RWPE2 (cell line): Measurements from ENCODE around the gene CNTLN.
A peak's percentile ranks its signal among the peaks of the same experiment; 100 is the strongest.

ENCODE experiments used
- ATAC-seq: fragments of 200-7000 bp; cut with Tn5 transposase; 3 replicates; pipeline ENCODE4 v1.9.1; 2021; ENCODE audit warnings: low read depth
- DNase-seq: peaks from one replicate; pipeline ENCODE4 v3.0.0-alpha.2; 2020; ENCODE audit warnings: low spot score
- H3K27ac ChIP-seq: fragments of 450-650 bp; 2 replicates; pipeline ENCODE4 v1.5.1; 2017; ENCODE audit warnings: mild to moderate bottlenecking; ENCODE audit not compliant: poor library complexity, severe bottlenecking
- H3K27me3 ChIP-seq: fragments of 250-450 bp; sonication (Bioruptor Pico); 2 replicates; pipeline ENCODE4 v1.5.1; 2021; ENCODE audit warnings: mild to moderate bottlenecking, moderate library complexity; ENCODE audit not compliant: insufficient read depth, poor library complexity, severe bottlenecking
- H3K36me3 ChIP-seq: fragments of 250-450 bp; sonication (Bioruptor Pico); 2 replicates; pipeline ENCODE4 v1.5.1; 2020; ENCODE audit warnings: low read depth, mild to moderate bottlenecking, moderate library complexity
- H3K4me1 ChIP-seq: fragments of 250-450 bp; sonication (Bioruptor Pico); 2 replicates; pipeline ENCODE4 v1.5.1; 2021; ENCODE audit warnings: mild to moderate bottlenecking, moderate library complexity; ENCODE audit not compliant: insufficient read depth, poor library complexity, severe bottlenecking
- H3K4me3 ChIP-seq: fragments of 250-450 bp; sonication (Bioruptor Pico); 2 replicates; pipeline ENCODE4 v1.5.1; 2021; ENCODE audit warnings: mild to moderate bottlenecking, moderate library complexity; ENCODE audit not compliant: severe bottlenecking
- H3K9me3 ChIP-seq: fragments of 250-450 bp; sonication (Bioruptor Pico); 2 replicates; pipeline ENCODE4 v1.5.1; 2021; ENCODE audit warnings: mild to moderate bottlenecking, moderate library complexity; ENCODE audit not compliant: severe bottlenecking
- CTCF ChIP-seq: fragments of 450-650 bp; IDR thresholded peaks from one replicate; pipeline ENCODE4 v1.5.1; 2017; ENCODE audit warnings: mild to moderate bottlenecking, moderate library complexity; ENCODE audit not compliant: poor library complexity, severe bottlenecking

CNTLN gene

DNA sequence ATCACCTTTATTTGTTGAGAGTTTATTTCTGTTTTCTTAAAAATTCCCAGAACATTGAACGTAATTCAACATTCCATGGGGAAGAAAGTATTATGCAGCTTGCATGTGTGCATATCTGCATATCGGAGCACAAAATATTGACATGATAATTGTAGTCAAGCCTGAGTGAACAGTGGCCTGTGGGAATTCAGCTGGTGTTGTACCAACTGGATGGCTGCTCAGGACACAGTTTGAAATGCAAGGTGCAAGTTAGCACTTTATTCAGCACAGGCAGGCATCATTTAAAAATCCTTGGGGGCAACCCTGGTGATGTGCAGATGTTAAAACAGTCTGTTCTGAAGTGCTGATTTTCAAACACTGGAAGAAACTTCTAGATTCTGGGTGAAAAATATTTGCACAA lies 82.4 kb downstream of the CNTLN start:
- Histone ChIP-seq H3K27ac (no peak overlapping the region), H3K9me3 (peaks cover 3% of the 10 kb centered on the region), H3K36me3 (no peaks in the 10 kb centered on the region), H3K4me3 (no peak overlapping the region), H3K27me3 (no peaks in the 10 kb centered on the region), H3K4me1 (no peaks in the 10 kb centered on the region)
- DNase-seq = no peak
- no peak for ATAC-seq
- TF ChIP-seq CTCF = no peak

DNA sequence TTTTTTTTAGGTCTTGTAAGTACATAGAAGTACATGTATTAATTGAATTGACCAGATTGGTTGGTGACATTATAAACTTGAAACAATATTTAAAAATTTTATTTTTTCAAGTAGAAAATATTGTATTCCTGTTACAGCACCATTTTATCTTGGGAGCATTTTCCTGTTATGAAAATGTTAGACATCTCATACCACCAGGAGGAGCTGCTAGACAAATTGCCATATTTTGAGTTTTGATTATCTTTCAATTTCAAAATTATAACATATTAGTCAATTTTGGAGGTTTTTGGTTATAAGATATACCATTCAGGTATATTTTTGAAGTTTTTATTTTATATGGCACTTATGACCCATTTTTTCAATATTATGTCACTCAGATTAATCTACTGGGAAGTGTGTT lies 84.4 kb downstream of the CNTLN start:
- Histone ChIP-seq H3K27me3 (no peaks in the 10 kb centered on the region), H3K4me3 (no peak overlapping the region), H3K9me3 (peaks cover 3% of the 10 kb centered on the region), H3K36me3 (no peaks in the 10 kb centered on the region), H3K4me1 (peaks cover 4% of the 10 kb centered on the region), H3K27ac (no peak overlapping the region)
- no peak for ATAC-seq
- TF ChIP-seq CTCF = peak; percentile 53
- no peak for DNase-seq

GRCh38 chr9:17222932-17223331 lies 88.1 kb downstream of the CNTLN start:
- H3K4me1 ChIP-seq = peaks cover 4% of the 10 kb centered on the region
- no peak overlapping the region for H3K27ac ChIP-seq
- H3K4me3 ChIP-seq = no peak overlapping the region
- peak; percentile 51; the same call in 2 of the 3 replicates for ATAC-seq
- H3K9me3 ChIP-seq = peaks cover 3% of the 10 kb centered on the region
- no peak for TF ChIP-seq CTCF
- DNase-seq = no peak
- H3K36me3 ChIP-seq = no peaks in the 10 kb centered on the region; the same call in none of the 2 replicates
- no peaks in the 10 kb centered on the region for H3K27me3 ChIP-seq

GRCh38 chr9:17225407-17225806 lies 90.6 kb downstream of the CNTLN start:
- Histone ChIP-seq H3K4me1 (peaks cover 4% of the 10 kb centered on the region), H3K27me3 (no peaks in the 10 kb centered on the region), H3K36me3 (no peaks in the 10 kb centered on the region; the same call in none of the 2 replicates), H3K9me3 (no peaks in the 10 kb centered on the region), H3K27ac (no peak overlapping the region), H3K4me3 (no peak overlapping the region)
- DNase-seq (no peak), ATAC-seq (no peak)
- TF ChIP-seq CTCF = no peak

DNA sequence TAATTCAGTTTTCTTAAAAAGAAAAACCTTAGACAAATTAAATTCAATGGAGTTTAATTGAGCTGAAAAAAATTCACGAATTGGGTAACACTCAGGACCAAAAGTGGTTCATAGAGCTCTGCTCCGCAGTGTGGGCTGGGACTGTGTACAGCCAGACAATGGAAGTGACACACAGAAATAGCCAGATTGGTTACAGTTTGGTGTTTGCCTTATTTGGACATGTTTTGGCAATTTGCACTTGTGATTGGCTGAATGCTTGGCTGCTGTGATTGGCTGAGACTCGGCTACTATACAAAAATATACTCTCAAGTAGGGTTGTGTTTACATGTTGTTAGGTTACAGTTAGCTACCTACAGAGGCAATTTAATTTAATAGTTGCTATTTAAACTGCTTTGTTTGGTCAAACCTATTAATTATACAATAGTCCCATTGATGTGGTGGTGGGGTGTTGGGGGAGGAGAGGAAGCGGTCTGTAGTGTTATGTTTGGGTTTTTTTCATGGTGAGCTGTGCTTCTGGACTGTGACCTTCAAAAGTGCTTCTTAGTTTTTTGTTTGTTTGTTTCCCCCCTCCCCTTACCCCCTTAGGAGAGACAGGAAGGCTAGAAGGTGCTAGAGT lies 95.2 kb downstream of the CNTLN start:
- no peaks in the 10 kb centered on the region; the same call in none of the 2 replicates for H3K36me3 ChIP-seq
- no peaks in the 10 kb centered on the region for H3K4me1 ChIP-seq
- DNase-seq = no peak
- H3K27ac ChIP-seq = no peak overlapping the region
- no peak for ATAC-seq
- H3K27me3 ChIP-seq = no peaks in the 10 kb centered on the region
- no peak for TF ChIP-seq CTCF
- no peak overlapping the region for H3K4me3 ChIP-seq
- no peaks in the 10 kb centered on the region for H3K9me3 ChIP-seq
